ENCODE data around the gene ATP6V0D1.

- no peak for TF ChIP-seq SUZ12 (IDR thresholded peaks at IDR 0.05; ENCODE audit: extremely low read depth, insufficient read depth, insufficient read length)
- no peak for TF ChIP-seq ZNF274 (IDR thresholded peaks at IDR 0.05; ENCODE audit: low read depth, low read length)
These were observed 86.5 kb downstream of the ATP6V0D1 start for GRCh38 chr16:67394155-67395104.

Measured in NT2/D1 (cell line).